Fibroblast of mammary gland (primary cell): ENCODE data around the gene POTEB2.
"Not testable (repeated sequence)": the region's sequence is repeated elsewhere in the genome, so short reads cannot be mapped to it uniquely, and the experiment has no call there.

ENCODE experiments used
- DNase-seq: peaks from one replicate; pipeline ENCODE4 v3.0.0-alpha.2; 2010; ENCODE audit warnings: low read depth
- H3K4me3 ChIP-seq: 2 replicates; pipeline ENCODE4 v1.5.1; 2011; ENCODE audit warnings: low read depth, mild to moderate bottlenecking, low read length, moderate library complexity; ENCODE audit not compliant: control insufficient read depth

The POTEB2 gene

DNA sequence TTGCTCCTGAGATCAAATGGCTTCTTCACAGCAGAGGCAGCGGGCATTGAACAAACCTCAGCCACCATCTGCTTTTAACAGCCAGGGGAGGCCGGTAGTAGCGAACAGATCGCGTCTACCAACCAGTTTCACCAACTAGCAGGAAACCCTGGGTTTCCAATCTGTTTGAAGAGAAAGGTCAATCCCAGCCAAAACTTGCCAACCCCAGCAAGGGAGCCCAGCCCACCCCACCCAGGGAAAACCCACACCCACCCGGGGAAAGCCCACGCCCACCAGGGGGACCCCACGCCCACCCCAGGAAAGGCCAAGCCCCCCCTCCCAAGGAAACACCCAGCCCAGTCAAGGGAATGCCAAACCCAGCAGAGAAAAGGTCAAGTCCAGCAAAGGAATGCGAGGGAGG is at the start of gene POTEB2:
TSS of gene POTEB2 (minus strand) at position 101 of the 400 bp plus-strand sequence. CDS start at position 68, 33 bp downstream.
- not testable (repeated sequence) for DNase-seq, H3K4me3 ChIP-seq

GRCh38 chr15:20879916-20880315 is 13.8 kb upstream of the POTEB2 start:
- not testable (repeated sequence) for DNase-seq, H3K4me3 ChIP-seq

- DNase-seq, H3K4me3 ChIP-seq: not testable (repeated sequence)
Measured at GRCh38 chr15:20878464-20878863, 12.3 kb upstream of the POTEB2 start.

- DNase-seq, H3K4me3 ChIP-seq: not testable (repeated sequence)
Measured at GRCh38 chr15:20877819-20878218, 11.7 kb upstream of the POTEB2 start.
